Dendritic cell treated with granulocyte-macrophage colony-stimulating factor and Interleukin-4, amounts not matched to agents 40 ng/mL and 50 ng/mL, for 4 days (primary cell): Measurements from ENCODE around the gene CISD2.
A peak's percentile ranks its signal among the peaks of the same experiment; 100 is the strongest.
"Not testable (repeated sequence)": the region's sequence is repeated elsewhere in the genome, so short reads cannot be mapped to it uniquely, and the experiment has no call there.

Experiments used
- H3K27ac Mint-ChIP-seq: one replicate; pipeline ENCODE4 v1.8.0; 2022; ENCODE audit warnings: mild to moderate bottlenecking, mixed read lengths
- H3K27me3 Mint-ChIP-seq: one replicate; pipeline ENCODE4 v1.8.0; 2022; ENCODE audit warnings: mild to moderate bottlenecking, mixed read lengths
- H3K36me3 Mint-ChIP-seq: one replicate; pipeline ENCODE4 v1.8.0; 2022; ENCODE audit warnings: low read depth, mixed read lengths
- H3K4me1 Mint-ChIP-seq: one replicate; pipeline ENCODE4 v1.8.0; 2022; ENCODE audit warnings: low read depth, mixed read lengths
- H3K4me3 Mint-ChIP-seq: one replicate; pipeline ENCODE4 v1.8.0; 2022; ENCODE audit warnings: mild to moderate bottlenecking, moderate library complexity, mixed read lengths
- H3K9me3 Mint-ChIP-seq: one replicate; pipeline ENCODE4 v1.8.0; 2022; ENCODE audit warnings: mixed read lengths
- intact Hi-C: fragments of 100-400 bp; cut with micrococcal nuclease; formaldehyde crosslinking; loops from one replicate; pipeline ENCODE4 v1.15.0; 2022

Gene CISD2

GRCh38 chr4:102865327-102865726 is 3.5 kb upstream of the CISD2 start:
- intact Hi-C loops, H3K9me3 Mint-ChIP-seq, H3K27me3 Mint-ChIP-seq, H3K27ac Mint-ChIP-seq, H3K4me3 Mint-ChIP-seq: not testable (repeated sequence)
- H3K4me1 Mint-ChIP-seq, result peaks cover 43% of the 10 kb centered on the region
- peaks cover 10% of the 10 kb centered on the region for H3K36me3 Mint-ChIP-seq

DNA sequence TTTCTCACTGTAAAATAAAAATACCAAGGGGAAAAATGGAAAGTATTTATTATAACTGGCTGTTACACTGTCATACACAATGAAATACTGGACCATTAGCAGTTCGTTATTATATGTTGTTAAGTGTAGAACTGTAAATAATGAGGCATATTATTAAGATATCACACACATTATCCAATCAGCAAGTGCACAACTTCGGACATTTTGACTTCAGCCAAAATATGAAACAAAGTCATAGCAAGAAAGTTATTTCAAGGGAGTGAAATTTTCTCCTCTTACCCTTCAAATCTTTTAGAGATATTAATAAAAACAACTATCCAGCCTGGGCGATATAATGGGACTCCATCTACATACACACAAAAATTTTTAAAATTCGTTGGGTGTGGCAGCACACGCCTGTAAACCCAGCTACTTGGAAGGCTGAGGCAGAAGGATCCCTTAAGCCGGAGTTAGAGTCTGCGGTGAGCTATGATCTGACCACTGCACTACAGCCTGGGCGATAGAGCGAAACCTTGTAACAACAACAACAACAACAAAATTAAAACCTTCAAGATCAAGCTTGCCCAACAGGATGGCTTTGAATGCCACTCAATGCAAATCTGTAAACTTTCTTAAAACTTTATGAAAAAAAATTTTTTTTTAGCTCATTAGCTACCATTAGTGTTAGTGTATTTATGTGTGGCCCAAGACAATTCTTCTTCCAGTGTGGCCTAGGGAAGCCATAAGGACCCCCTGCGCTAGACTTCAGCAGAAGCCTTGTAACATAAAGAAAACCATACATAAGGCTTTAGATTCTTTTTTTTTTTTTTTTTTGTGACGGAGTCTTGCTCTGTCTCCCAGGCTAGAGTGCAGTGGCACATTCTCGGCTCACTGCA is 1.3 kb upstream of the CISD2 start:
- Mint-ChIP-seq H3K27me3 (no peaks in the 10 kb centered on the region), H3K9me3 (no peaks in the 10 kb centered on the region), H3K27ac (peak overlapping the region; percentile 96), H3K36me3 (peaks cover 9% of the 10 kb centered on the region), H3K4me1 (peaks cover 30% of the 10 kb centered on the region), H3K4me3 (peak overlapping the region; percentile 92)
- intact Hi-C loops, result loop anchor here (1.0 to 2.0 kb wide), 2 partner anchors 39 to 107 kb away; partner anchors contain the start of gene MANBA

DNA sequence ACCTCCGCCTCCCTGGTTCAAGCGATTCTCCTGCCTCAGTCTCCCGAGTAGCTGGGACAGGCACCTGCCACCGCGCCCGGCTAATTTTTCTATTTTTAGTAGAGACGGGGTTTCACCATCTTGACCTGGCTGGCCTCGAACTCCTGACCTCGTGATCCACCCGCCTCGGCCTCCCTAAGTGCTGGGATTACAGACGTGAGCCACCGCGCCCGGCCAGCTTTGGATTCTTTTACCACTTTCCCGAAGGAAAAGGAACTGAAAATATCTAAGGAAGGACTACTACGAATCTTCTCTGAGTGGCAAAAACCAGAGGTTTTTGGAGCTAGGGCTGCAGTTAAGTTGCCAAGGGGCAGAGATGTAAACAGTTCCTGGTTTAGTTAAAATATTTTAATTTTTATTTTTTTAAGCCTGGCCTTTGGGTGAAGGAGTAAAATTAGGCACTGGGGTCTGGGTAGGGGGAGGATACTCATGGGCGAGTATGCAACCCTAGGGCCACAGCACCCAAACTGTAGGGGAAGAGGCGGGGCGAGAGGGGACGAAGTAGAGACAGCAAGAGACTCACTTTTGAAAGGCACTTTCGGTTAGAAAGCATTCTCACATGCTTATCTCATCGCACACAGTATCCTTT is 525 bp upstream of the CISD2 start:
- Mint-ChIP-seq H3K4me1 (peaks cover 30% of the 10 kb centered on the region), H3K27ac (peak overlapping the region; percentile 96), H3K36me3 (peaks cover 17% of the 10 kb centered on the region), H3K9me3 (no peaks in the 10 kb centered on the region), H3K4me3 (peak overlapping the region; percentile 92), H3K27me3 (no peaks in the 10 kb centered on the region)
- intact Hi-C loops, result loop anchor here (1.0 to 2.0 kb wide), 2 partner anchors 40 to 107 kb away; partner anchors contain the start of gene MANBA

DNA sequence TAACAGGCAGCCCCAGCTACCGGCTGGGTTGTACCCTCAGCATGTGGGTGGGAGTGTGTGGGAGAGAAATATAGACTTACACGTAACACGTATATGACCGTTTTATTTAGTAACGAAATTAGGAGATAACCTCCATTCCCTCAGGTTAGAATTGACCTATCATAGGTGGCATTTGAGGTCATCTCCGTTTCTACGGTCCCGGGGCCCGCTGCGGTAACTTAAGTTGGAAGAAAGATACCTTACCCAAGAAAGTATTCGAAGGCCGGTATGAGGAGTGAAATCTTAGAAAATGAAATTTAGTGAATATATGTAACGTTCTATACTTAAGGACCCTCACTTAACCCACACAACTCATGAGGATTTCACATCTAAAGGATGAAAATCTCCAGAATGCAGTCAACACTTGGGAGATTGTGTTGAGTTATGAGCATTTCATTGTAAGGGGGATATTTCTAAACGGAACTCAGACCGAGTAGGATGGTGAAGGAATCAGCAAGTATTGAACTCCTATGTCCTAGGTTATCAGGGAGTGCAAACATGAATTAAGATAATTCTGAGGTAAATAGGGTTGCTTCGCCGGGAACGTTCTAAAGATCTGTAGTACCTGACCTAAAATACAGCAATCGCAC is 891 bp downstream of the CISD2 start:
- H3K36me3 Mint-ChIP-seq, result peaks cover 31% of the 10 kb centered on the region
- peaks cover 21% of the 10 kb centered on the region for H3K4me1 Mint-ChIP-seq
- intact Hi-C loops, result loop anchor here (2.0 kb wide), 1 partner anchor 109 kb away; the partner anchor contains the start of gene MANBA
- peak overlapping the region; percentile 92 for H3K4me3 Mint-ChIP-seq
- no peaks in the 10 kb centered on the region for H3K9me3 Mint-ChIP-seq
- H3K27ac Mint-ChIP-seq, result peak overlapping the region; percentile 96
- no peaks in the 10 kb centered on the region for H3K27me3 Mint-ChIP-seq

GRCh38 chr4:102871772-102872171 is 3.0 kb downstream of the CISD2 start:
- Mint-ChIP-seq H3K4me3 (peak overlapping the region; percentile 23), H3K36me3 (peaks cover 52% of the 10 kb centered on the region), H3K4me1 (peaks cover 21% of the 10 kb centered on the region), H3K9me3 (peaks cover 4% of the 10 kb centered on the region), H3K27ac (peak overlapping the region; percentile 46), H3K27me3 (no peaks in the 10 kb centered on the region)
- intact Hi-C loops, result no loop called here

DNA sequence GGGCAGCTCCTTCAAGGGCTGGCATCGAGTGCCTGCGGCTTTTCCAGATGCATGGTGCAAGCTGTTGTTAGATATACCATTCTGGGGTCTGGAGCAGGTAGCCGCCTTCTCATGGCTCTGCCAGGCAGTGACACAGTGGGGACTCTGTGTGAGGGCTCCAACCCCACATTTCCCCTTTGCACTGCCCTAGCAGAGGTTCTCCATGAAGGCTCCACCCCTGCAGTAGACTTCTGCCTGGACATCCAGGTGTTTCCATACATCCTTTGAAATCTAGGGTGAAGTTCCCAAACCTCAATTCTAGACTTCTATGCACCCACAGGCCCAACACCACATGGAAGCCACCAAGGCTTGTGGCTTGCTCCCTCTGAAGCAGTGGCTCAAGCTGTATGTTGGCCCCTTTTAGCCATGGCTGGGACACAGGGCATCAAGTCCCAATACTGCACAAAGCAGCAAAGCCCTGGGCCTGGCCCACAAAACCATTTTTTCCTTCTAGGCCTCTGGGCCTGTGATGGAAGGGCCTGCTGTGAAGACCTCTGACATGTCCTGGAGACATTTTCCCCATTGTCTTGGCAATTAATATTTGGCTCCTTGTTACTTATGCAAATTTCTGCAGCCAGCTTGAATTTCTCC is 8.8 kb downstream of the CISD2 start:
- H3K4me3 Mint-ChIP-seq, H3K27ac Mint-ChIP-seq, H3K9me3 Mint-ChIP-seq, intact Hi-C loops, H3K27me3 Mint-ChIP-seq: not testable (repeated sequence)
- Mint-ChIP-seq H3K4me1 (peaks cover 22% of the 10 kb centered on the region), H3K36me3 (peaks cover 58% of the 10 kb centered on the region)

DNA sequence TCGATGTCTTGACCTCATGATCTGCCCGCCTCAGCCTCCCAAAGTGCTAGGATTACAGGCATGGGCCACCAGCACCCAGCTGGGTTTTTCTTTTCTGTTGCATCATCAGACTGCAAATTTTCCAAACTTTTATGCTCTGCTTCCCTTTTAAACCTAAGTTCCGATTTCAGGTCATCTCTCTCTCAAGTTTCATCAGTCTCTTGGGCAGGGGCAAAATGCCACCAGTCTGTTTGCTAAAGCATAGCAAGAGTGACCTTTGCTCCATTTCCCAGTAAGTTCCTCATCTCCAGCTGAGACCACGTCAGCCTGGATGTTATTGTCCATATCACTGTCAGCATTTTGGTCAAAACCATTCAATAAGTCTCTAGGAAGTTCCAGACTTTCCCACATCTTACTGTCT is 9.6 kb downstream of the CISD2 start:
- Mint-ChIP-seq H3K36me3 (peaks cover 56% of the 10 kb centered on the region), H3K27ac (peak overlapping the region; percentile 26), H3K4me1 (peaks cover 19% of the 10 kb centered on the region)
- intact Hi-C loops, H3K9me3 Mint-ChIP-seq, H3K27me3 Mint-ChIP-seq, H3K4me3 Mint-ChIP-seq: not testable (repeated sequence)

DNA sequence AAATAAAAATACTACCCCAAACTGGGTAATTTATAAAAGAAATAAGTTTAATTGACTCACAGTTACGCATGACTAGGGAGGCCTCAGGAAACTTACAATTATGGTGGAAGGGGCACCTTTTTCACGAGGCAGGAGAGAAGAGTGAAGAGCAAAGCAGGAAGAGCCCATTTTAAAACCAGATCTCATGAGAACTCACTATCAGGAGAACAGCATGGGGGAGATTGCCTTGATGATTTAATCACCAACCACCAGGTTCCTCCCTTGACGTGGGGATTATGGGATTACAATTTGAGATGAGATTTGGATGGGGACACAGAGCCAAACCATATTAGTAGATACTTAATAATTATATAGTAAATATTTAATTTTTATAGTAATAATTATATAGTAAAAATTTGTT is 10.1 kb downstream of the CISD2 start:
- H3K27me3 Mint-ChIP-seq, result no peaks in the 10 kb centered on the region
- peaks cover 20% of the 10 kb centered on the region for H3K4me1 Mint-ChIP-seq
- H3K9me3 Mint-ChIP-seq, result peaks cover 8% of the 10 kb centered on the region
- no peak overlapping the region for H3K4me3 Mint-ChIP-seq
- peaks cover 55% of the 10 kb centered on the region for H3K36me3 Mint-ChIP-seq
- intact Hi-C loops, result no loop called here
- H3K27ac Mint-ChIP-seq, result no peak overlapping the region

GRCh38 chr4:102881343-102881742 is 12.6 kb downstream of the CISD2 start:
- no peaks in the 10 kb centered on the region for H3K27me3 Mint-ChIP-seq
- intact Hi-C loops, result no loop called here
- H3K4me1 Mint-ChIP-seq, result peaks cover 20% of the 10 kb centered on the region
- H3K9me3 Mint-ChIP-seq, result peaks cover 8% of the 10 kb centered on the region
- H3K36me3 Mint-ChIP-seq, result peaks cover 35% of the 10 kb centered on the region
- no peak overlapping the region for H3K27ac Mint-ChIP-seq
- H3K4me3 Mint-ChIP-seq, result no peak overlapping the region

GRCh38 chr4:102883278-102883677 is 14.5 kb downstream of the CISD2 start:
- Mint-ChIP-seq H3K27me3 (no peaks in the 10 kb centered on the region), H3K4me3 (no peak overlapping the region), H3K27ac (no peak overlapping the region), H3K4me1 (peaks cover 16% of the 10 kb centered on the region), H3K9me3 (no peaks in the 10 kb centered on the region), H3K36me3 (peaks cover 28% of the 10 kb centered on the region)
- intact Hi-C loops, result no loop called here

DNA sequence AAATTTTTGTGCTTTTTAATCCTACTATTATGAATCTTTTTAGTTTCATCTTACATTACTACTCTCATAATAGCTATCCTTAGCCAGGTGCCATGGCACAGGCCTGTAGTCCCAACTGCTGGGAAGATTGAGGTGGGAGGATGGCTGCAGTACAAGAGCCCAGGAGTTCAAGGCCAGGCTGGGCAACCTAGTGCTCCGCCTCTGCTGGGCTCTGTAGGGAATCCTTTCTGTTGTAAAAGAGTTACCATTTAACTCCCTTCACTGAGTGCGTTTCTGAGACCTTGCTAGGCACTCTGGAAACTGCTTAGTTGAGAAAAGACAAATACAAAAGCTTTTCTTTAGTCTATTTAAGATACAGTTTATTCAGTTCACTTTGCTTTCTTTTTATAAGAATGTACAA is 19.8 kb downstream of the CISD2 start:
- H3K4me1 Mint-ChIP-seq, H3K4me3 Mint-ChIP-seq, H3K27ac Mint-ChIP-seq, H3K27me3 Mint-ChIP-seq, intact Hi-C loops, H3K9me3 Mint-ChIP-seq: not testable (repeated sequence)
- peaks cover 24% of the 10 kb centered on the region for H3K36me3 Mint-ChIP-seq

DNA sequence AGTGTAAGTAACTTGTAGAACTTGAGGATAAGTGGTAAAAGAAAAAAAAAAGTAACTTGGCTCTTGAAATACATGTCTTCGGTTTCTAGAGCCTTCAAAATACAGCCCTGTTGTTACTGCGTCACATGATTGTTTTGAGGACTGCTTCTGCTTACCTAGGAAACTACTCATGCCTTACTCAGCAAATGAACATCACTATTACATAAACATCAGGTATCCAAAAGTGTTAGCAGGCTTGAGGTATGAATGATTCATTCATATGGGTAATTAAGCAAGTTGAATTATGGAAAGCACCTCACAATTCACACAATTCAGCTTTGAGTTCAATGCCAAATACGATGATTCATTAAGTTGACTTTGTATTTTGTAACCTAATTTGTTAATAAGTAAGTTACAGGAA is 21.1 kb downstream of the CISD2 start:
- intact Hi-C loops, H3K4me3 Mint-ChIP-seq, H3K9me3 Mint-ChIP-seq, H3K27me3 Mint-ChIP-seq, H3K4me1 Mint-ChIP-seq, H3K27ac Mint-ChIP-seq: not testable (repeated sequence)
- H3K36me3 Mint-ChIP-seq, result peaks cover 21% of the 10 kb centered on the region

GRCh38 chr4:102896547-102896946 is 27.8 kb downstream of the CISD2 start:
- intact Hi-C loops, H3K9me3 Mint-ChIP-seq, H3K4me3 Mint-ChIP-seq, H3K27ac Mint-ChIP-seq, H3K4me1 Mint-ChIP-seq, H3K36me3 Mint-ChIP-seq, H3K27me3 Mint-ChIP-seq: not testable (repeated sequence)

DNA sequence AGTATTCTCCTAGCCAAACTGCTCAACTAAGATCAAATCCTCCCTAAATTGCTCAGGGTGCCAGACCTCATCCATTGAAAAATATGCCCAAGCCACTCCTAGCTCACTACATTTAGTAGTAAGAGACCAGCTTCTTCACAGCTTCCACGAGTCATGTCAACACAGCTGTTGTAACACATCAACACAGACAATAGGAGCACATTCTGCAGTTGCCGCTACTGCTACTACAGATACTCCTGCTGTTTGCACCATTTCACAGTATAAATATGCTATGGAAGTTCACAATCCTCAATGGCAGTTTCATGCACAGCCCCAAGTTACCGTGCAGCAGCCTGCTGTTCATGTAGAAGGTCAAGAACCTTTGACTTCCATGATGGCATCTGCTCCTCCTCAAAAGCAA is 28.8 kb downstream of the CISD2 start:
- H3K4me3 Mint-ChIP-seq, H3K9me3 Mint-ChIP-seq, H3K27ac Mint-ChIP-seq, H3K27me3 Mint-ChIP-seq, H3K36me3 Mint-ChIP-seq, intact Hi-C loops, H3K4me1 Mint-ChIP-seq: not testable (repeated sequence)
